Hepatocyte (in vitro differentiated cells): ENCODE results near the gene ADAMTS19. TPM values are rescaled to one million over a fixed set of nuclear protein-coding genes. Genes with fewer than 3 reads are reported as not detected.
"Not testable (repeated sequence)": the region's sequence is repeated elsewhere in the genome, so short reads cannot be mapped to it uniquely, and the experiment has no call there.

Experiments used
- DNase-seq: peaks from one replicate; pipeline ENCODE4 v3.0.0-alpha.2; 2016; ENCODE audit warnings: low spot score
- H2AFZ ChIP-seq: fragments of 200-600 bp; sonication (generic); 2 replicates; pipeline ENCODE4 v1.6.0; 2016; ENCODE audit warnings: antibody characterized with exemption, mild to moderate bottlenecking
- H3K27ac ChIP-seq: fragments of 200-600 bp; sonication (generic); 2 replicates; pipeline ENCODE4 v1.5.1; 2016; ENCODE audit warnings: mild to moderate bottlenecking
- H3K27me3 ChIP-seq: fragments of 200-600 bp; sonication (generic); 2 replicates; pipeline ENCODE4 v1.6.1; 2016
- H3K36me3 ChIP-seq: fragments of 200-600 bp; sonication (generic); replicated peaks from 2 replicates; pipeline ENCODE4 v1.5.1; 2016; ENCODE audit warnings: low read depth; ENCODE audit not compliant: insufficient read depth
- H3K4me1 ChIP-seq: fragments of 200-600 bp; sonication (generic); 2 replicates; pipeline ENCODE4 v1.5.1; 2016; ENCODE audit warnings: mild to moderate bottlenecking, moderate library complexity; ENCODE audit not compliant: insufficient read depth
- H3K4me2 ChIP-seq: fragments of 200-600 bp; sonication (generic); 2 replicates; pipeline ENCODE4 v1.6.0; 2016
- H3K4me3 ChIP-seq: fragments of 200-600 bp; sonication (generic); 2 replicates; pipeline ENCODE4 v1.5.1; 2016; ENCODE audit warnings: mild to moderate bottlenecking
- H3K79me2 ChIP-seq: fragments of 200-600 bp; sonication (generic); 2 replicates; pipeline ENCODE4 v1.6.0; 2017; ENCODE audit warnings: mild to moderate bottlenecking
- H3K9me2 ChIP-seq: fragments of 200-600 bp; sonication (generic); replicated peaks from 2 replicates; pipeline ENCODE4 v1.6.0; 2017; ENCODE audit warnings: mild to moderate bottlenecking; ENCODE audit not compliant: insufficient read depth
- H3K9me3 ChIP-seq: fragments of 200-600 bp; sonication (generic); 2 replicates; pipeline ENCODE4 v1.5.1; 2016; ENCODE audit warnings: low read depth, mild to moderate bottlenecking
- H4K20me1 ChIP-seq: fragments of 200-600 bp; sonication (generic); 2 replicates; pipeline ENCODE4 v1.6.0; 2016; ENCODE audit warnings: mild to moderate bottlenecking; ENCODE audit not compliant: insufficient read depth, poor library complexity, severe bottlenecking
- CTCF ChIP-seq: fragments of 200-600 bp; sonication (generic); IDR thresholded peaks from 2 replicates; pipeline ENCODE4 v1.5.1; 2016; ENCODE audit warnings: antibody characterized with exemption, mild to moderate bottlenecking; ENCODE audit not compliant: poor library complexity
- EZH2 ChIP-seq: fragments of 200-600 bp; sonication (generic); IDR thresholded peaks from 2 replicates; pipeline ENCODE4 v1.6.1; 2016; ENCODE audit warnings: antibody characterized with exemption, mild to moderate bottlenecking, borderline replicate concordance
- EZH2phosphoT487 ChIP-seq: fragments of 200-600 bp; sonication (generic); IDR thresholded peaks from one replicate; pipeline ENCODE4 v1.6.1; 2018; ENCODE audit warnings: antibody characterized with exemption, mild to moderate bottlenecking, low read depth, moderate library complexity; ENCODE audit not compliant: unreplicated experiment, severe bottlenecking
- WGBS: methylation state at CpG from one replicate; pipeline ENCODE4 v1.1.6; 2016; ENCODE audit warnings: low lambda C conversion rate; ENCODE audit errors: missing lambda C conversion rate; 5-methylcytosine and 5-hydroxymethylcytosine counted together
- polyA plus RNA-seq: library from polyadenylated mRNA; unstranded; fragments of >200 nt; fragmentation: Nextera tagmentation; extraction: Ambion mirVana; gene quantifications from 2 replicates; pipeline ENCODE4 v1.2.1, GENCODE V29; 2016
- total RNA-seq: library from RNA; depleted of rRNA; stranded (reverse); fragments of >200 nt; gene quantifications from 2 replicates; pipeline ENCODE4 v1.2.3, GENCODE V29; 2014

ADAMTS19 gene
- total and polyA plus RNA-seq, 2 experiments from 2014 or later, result 1.8 to 5.0 TPM

GRCh38 chr5:129413570-129413969, 46.5 kb upstream of the ADAMTS19 start:
- Histone ChIP-seq H3K36me3 (no peaks in the 10 kb centered on the region), H3K9me2 (no peaks in the 10 kb centered on the region), H4K20me1 (no peaks in the 10 kb centered on the region), H3K9me3 (no peaks in the 10 kb centered on the region), H2AFZ (no peak overlapping the region), H3K79me2 (no peaks in the 10 kb centered on the region), H3K4me3 (no peak overlapping the region), H3K4me2 (no peak overlapping the region), H3K4me1 (no peaks in the 10 kb centered on the region), H3K27ac (no peak overlapping the region), H3K27me3 (no peaks in the 10 kb centered on the region)
- no peak for DNase-seq
- 66% methylated on average over 2 of the region's 2 CpGs for WGBS
- TF ChIP-seq EZH2 (no peak), EZH2phosphoT487 (no peak), CTCF (no peak)

GRCh38 chr5:129419292-129419691, 40.8 kb upstream of the ADAMTS19 start:
- no peak for DNase-seq
- H3K27ac ChIP-seq, result no peak overlapping the region
- TF ChIP-seq EZH2phosphoT487 (no peak), EZH2 (no peak), CTCF (no peak)
- no peaks in the 10 kb centered on the region for H3K4me1 ChIP-seq
- no peaks in the 10 kb centered on the region for H3K36me3 ChIP-seq
- H3K9me2 ChIP-seq, result no peaks in the 10 kb centered on the region
- no peak overlapping the region for H3K4me3 ChIP-seq
- H3K27me3 ChIP-seq, result no peaks in the 10 kb centered on the region
- no peaks in the 10 kb centered on the region for H4K20me1 ChIP-seq
- WGBS, result 93% methylated on average over 3 of the region's 3 CpGs
- no peaks in the 10 kb centered on the region for H3K9me3 ChIP-seq
- no peak overlapping the region for H3K4me2 ChIP-seq
- no peaks in the 10 kb centered on the region for H3K79me2 ChIP-seq
- H2AFZ ChIP-seq, result no peak overlapping the region

GRCh38 chr5:129425031-129425430, 35.1 kb upstream of the ADAMTS19 start:
- H3K4me2 ChIP-seq, result no peak overlapping the region
- no peaks in the 10 kb centered on the region for H3K79me2 ChIP-seq
- TF ChIP-seq EZH2phosphoT487 (no peak), CTCF (no peak), EZH2 (no peak)
- H3K9me3 ChIP-seq, result no peaks in the 10 kb centered on the region
- no peaks in the 10 kb centered on the region for H3K9me2 ChIP-seq
- no peak for DNase-seq
- no peaks in the 10 kb centered on the region for H3K4me1 ChIP-seq
- no peak overlapping the region for H2AFZ ChIP-seq
- H3K36me3 ChIP-seq, result no peaks in the 10 kb centered on the region
- no peaks in the 10 kb centered on the region for H3K27me3 ChIP-seq
- no peaks in the 10 kb centered on the region for H4K20me1 ChIP-seq
- H3K27ac ChIP-seq, result no peak overlapping the region
- no peak overlapping the region for H3K4me3 ChIP-seq

- H3K27ac ChIP-seq, result no peak overlapping the region
- H4K20me1 ChIP-seq, result no peaks in the 10 kb centered on the region
- H3K4me3 ChIP-seq, result no peak overlapping the region
- no peak for DNase-seq
- no peaks in the 10 kb centered on the region for H3K9me3 ChIP-seq
- H3K4me2 ChIP-seq, result no peak overlapping the region
- H3K9me2 ChIP-seq, result no peaks in the 10 kb centered on the region
- H3K36me3 ChIP-seq, result no peaks in the 10 kb centered on the region
- 70% methylated on average over 1 of the region's 1 CpG for WGBS
- no peaks in the 10 kb centered on the region for H3K4me1 ChIP-seq
- TF ChIP-seq EZH2phosphoT487 (no peak), EZH2 (no peak), CTCF (no peak)
- no peaks in the 10 kb centered on the region for H3K79me2 ChIP-seq
- no peaks in the 10 kb centered on the region for H3K27me3 ChIP-seq
- no peak overlapping the region for H2AFZ ChIP-seq
Measured at GRCh38 chr5:129426071-129426470, 34.0 kb upstream of the ADAMTS19 start.

- not testable (repeated sequence) for H2AFZ ChIP-seq, H3K9me2 ChIP-seq, H3K9me3 ChIP-seq, H3K79me2 ChIP-seq, H3K4me1 ChIP-seq, H3K4me2 ChIP-seq, H3K27me3 ChIP-seq, DNase-seq, H3K36me3 ChIP-seq, H3K4me3 ChIP-seq, H4K20me1 ChIP-seq, H3K27ac ChIP-seq
- WGBS, result 93% methylated on average over 5 of the region's 5 CpGs
Measured at GRCh38 chr5:129428636-129429035, 31.5 kb upstream of the ADAMTS19 start.
